ENCODE results near the gene PROX2.
A peak's percentile ranks its signal among the peaks of the same experiment; 100 is the strongest.

The PROX2 gene

DNA sequence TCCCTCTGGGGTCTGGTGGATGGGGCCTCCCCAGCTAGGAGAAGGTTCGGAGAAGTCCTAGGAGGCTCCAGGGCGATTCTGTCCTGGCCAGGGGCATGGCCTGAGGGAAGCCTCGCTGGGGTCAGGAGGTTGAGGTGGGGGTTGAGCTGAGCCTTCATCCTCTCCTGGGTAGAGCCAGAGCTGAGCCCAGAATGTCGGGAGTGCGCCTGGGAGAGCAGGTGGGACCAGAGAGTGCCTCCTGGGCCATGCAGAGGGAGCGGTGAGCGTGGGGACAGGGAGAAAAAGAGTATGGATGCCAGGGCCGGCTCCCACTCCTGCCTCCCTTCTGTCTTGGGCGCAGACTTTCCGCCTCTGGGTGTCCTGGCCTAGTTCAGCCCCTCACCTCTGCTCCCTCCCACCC, 34.0 kb upstream of the PROX2 start:
- DNase-seq = no peak

DNA sequence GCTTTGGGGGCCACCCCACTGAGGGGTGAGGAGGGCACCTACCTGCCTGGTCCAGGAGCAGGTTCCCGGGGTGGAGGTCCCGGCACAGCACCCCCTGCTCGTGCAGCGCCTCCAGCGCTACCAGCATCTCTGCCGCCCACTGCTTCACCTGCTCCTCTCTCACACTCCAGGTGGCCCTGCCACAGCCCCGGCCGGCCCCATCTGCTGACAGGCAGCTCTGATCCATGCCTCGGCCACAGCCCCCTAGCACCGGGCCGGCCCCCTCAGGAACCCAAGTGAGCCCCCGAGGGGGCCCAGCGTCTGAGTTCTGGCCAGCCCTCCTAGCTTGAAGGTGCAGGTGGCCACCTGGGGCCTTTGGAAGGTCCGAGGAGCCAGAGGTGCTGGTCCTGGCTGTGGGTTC, 33.6 kb upstream of the PROX2 start:
- no peak for DNase-seq

DNA sequence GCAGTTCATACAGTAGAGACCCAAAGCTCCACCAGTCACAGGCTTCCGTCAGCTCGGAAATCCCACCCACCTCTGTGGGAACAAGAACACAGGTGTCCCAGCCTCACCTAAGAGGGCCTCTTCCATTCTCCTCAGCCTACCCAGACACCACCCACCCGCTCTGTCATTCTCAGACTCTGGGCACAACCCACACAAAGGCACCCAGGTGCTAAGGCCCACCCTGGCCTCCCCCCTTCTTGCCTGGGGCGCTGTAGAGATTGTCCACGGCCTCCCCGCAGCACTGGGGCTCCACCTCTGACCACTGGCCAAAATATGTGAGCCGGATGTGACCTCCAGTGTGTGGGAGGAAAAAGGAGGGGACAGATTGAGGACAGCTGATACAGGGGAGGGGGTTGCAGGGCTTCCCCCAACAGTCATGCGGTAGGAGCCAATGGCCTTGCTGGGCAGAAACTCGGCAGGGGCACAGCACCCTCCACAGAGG, 33.0 kb upstream of the PROX2 start:
- no peak for DNase-seq

DNA sequence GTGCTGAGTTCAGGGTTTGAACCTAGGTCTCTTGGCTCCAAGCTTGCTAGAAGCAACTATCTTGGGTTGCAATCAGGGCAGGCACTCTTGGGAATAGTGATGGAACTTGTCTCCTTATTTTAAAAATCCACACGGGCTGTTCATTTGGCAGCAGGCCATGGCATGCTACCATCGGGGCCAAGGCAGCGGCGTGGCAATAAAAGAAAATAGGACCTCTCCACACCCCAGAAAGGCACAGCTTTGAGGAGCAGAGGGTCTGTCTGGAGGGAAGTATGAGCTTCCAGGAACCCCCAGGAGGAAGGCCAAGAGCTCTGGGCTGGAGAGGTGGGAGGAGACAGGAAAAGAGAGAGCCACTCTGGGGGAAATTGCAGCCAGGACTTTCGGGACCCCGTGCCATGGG, 31.8 kb upstream of the PROX2 start:
- DNase-seq = peak in 11 of 56 donors; percentile 14 to 63 (median 24)

- DNase-seq = no peak
These were observed 31.1 kb upstream of the PROX2 start for GRCh38 chr14:74906925-74907521.

DNA sequence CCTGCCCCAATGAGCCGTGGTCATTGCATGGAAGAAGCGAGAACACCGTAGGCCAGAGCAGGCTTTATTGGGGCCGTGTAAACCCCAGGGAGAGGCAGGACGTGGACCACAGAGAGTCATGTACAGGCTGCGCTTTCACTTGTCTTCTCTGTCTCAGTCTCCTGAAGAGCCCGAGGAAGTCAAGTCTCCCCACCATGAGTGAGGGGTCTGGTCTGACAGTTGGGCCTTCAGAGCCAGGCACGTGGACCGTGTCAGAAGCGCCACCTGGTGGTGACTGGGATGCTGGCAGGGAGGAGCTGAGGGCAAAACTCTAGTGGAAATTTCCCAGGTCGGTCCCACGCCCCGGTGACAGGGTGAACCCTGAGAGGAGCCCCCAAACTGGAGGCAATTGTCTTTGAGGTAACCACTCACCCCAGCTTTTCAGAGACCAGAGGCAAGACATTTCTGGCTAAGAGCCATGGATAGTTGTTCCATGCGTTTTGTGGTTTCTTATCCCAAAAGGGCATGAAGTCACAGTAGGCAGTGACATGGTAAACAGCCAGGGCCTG, 29.7 kb upstream of the PROX2 start:
- DNase-seq = peak in 42 of 56 donors; percentile 10 to 80 (median 40)

GRCh38 chr14:74904635-74905503, 28.9 kb upstream of the PROX2 start:
- DNase-seq = no peak

- peak in 3 of 56 donors; percentile 11 to 19 (median 14) for DNase-seq
These were observed 27.2 kb upstream of the PROX2 start for GRCh38 chr14:74902941-74903705.

DNA sequence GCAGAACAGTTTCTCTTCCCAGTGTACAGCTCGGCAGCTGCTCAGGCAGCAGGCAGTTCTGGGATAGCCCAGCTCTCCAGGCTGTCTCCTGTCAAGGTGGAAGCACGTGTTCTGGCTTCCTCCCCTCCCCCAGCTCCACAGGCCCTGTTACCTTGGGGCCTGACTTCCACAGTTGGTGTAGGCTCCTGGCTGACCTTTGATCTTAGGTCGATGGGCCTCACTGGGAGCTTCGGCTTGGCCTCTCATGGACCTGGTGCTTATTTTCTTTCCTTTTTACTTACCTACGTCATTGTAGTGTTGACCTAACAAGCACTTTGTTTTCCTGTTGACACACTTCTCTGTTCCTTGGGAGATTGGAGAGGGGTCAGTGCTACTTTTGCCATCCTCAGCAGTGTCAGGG, 22.7 kb upstream of the PROX2 start:
- no peak for DNase-seq

DNA sequence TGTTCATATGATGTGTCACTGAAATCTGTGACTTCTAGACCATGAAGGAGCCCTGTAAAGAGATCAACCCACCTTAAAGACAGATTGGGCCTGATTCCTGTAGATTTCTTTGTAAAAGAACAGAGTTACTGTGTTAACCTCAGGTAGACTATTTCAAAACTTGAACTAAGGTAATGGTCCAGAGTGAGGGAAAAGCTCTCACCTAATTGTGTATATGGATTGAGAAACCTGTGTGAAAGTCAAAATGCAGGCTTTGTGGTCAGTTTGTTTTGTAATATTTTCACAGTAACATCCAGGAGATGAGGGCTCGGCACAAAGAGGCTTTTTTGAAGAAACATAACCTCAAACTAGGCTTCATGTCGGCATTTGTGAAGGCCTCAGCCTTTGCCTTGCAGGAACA, 22.1 kb upstream of the PROX2 start:
- no peak for DNase-seq

- DNase-seq = no peak
These were observed 21.7 kb upstream of the PROX2 start for GRCh38 chr14:74897642-74898041.

- no peak for DNase-seq
These were observed 20.5 kb upstream of the PROX2 start for GRCh38 chr14:74896400-74896799.

- DNase-seq = no peak
These were observed 17.7 kb upstream of the PROX2 start for GRCh38 chr14:74893614-74894091.

GRCh38 chr14:74892745-74893144, 16.8 kb upstream of the PROX2 start:
- DNase-seq = peak in 2 of 56 donors; percentile 10 to 13

- DNase-seq = no peak
These were observed 15.9 kb upstream of the PROX2 start for GRCh38 chr14:74891870-74892269.

- DNase-seq = no peak
These were observed 14.3 kb upstream of the PROX2 start for GRCh38 chr14:74890262-74890661.

DNA sequence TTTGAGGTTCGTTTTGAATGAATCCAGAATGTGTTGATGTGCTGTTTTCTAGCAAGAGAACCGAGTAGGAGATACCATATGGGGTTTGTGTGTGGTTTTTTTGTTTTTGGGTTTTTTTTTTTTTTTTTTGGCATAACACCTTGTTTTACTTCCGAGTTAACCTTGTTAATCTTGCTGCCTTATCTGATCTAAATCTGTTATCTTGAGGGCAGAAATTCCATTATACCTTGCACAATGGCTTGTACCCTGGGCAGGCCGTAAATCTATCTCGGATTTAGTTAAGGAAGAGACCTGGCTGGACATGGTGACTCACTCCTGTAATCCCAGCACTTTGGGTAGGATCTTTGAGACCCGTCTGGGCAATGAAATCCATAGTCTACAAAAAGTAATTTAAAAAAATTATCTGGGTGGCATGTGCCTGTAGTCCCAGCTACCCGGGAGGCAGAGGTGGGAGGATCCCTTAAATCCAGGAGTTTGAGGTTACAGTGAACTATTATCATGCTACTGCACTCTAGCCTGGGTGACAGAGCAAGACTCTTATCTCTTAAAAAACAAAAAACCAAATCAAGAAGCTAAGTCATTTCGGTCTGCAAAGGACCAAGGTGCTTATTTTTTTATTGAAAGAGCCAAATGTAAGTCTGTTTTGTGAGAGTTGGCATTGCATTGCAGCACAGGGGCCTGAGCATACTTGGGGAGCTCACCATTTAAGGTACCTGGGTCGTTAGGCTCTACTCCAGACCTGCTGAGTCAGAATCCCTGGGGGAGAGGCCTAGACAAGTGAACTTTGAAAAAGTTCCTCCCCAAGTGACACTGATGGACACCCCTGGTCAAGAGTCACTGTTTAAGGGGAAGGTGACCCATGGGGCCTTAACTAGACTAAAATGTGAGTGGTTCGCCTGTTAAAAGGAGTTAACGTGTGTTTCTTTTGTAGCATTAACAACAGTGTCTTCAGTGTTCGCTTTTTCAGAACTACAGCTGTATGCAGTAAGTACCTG, 12.5 kb upstream of the PROX2 start:
- DNase-seq = no peak

- no peak for DNase-seq
These were observed 10.1 kb upstream of the PROX2 start for GRCh38 chr14:74886001-74886400.

GRCh38 chr14:74882103-74882920, 6.4 kb upstream of the PROX2 start:
- peak in 6 of 56 donors; percentile 48 to 61 (median 52) for DNase-seq

Data from amygdala (tissue), 56 donors.